ENCODE measurements around the gene BEND3. TPM values are rescaled to one million over a fixed set of nuclear protein-coding genes. Genes with fewer than 3 reads are reported as not detected.

BEND3 gene
- polyA plus RNA-seq, 3 donors = 0.17 to 0.52 (median 0.24) TPM

GRCh38 chr6:107129370-107129925 lies 14.1 kb upstream of the BEND3 start:
- Mint-ChIP-seq H3K36me3 (no peaks in the 10 kb centered on the region), H3K27me3 (ENCODE audit: low read depth in 3 of 3) (peaks cover 2 to 7% (median 6%) of the 10 kb centered on the region in 3 donors), H3K4me3 (no peak overlapping the region), H3K27ac (no peak overlapping the region), H3K4me1 (no peaks in the 10 kb centered on the region), H3K9me3 (no peaks in the 10 kb centered on the region)
- intact Hi-C loops (cut with micrococcal nuclease) = no loop called here
- H3K36me3 ChIP-seq (replicated peaks in 1 of 2; ENCODE audit: control insufficient read depth in 1 of 2, insufficient read depth in 2 of 2, low read length in 2 of 2) = no peaks in the 10 kb centered on the region
- H3K9me3 ChIP-seq (replicated peaks in 1 of 2; ENCODE audit: control insufficient read depth in 1 of 2, insufficient read depth in 1 of 2, low read length in 2 of 2) = no peaks in the 10 kb centered on the region
- no peak for TF ChIP-seq CTCF (IDR thresholded peaks at IDR 0.05)
- no peak overlapping the region for H3K4me3 ChIP-seq (replicated peaks in 1 of 3; ENCODE audit: low read depth in 2 of 3, low read length in 3 of 3)
- no peak overlapping the region for H3K4me2 ChIP-seq (replicated peaks; ENCODE audit: extremely low read depth, low read length, poor library complexity, severe bottlenecking)
- no peaks in the 10 kb centered on the region for H3K27me3 ChIP-seq (ENCODE audit: control insufficient read depth in 2 of 2, insufficient read depth in 2 of 2, low read length in 2 of 2)
- H3K27ac ChIP-seq (ENCODE audit: low read depth in 1 of 2, low read length in 2 of 2) = no peak overlapping the region
- no peak for DNase-seq
- H3K9ac ChIP-seq (ENCODE audit: insufficient read depth, low read length, poor library complexity, severe bottlenecking) = no peak overlapping the region
- H4K20me1 ChIP-seq (ENCODE audit: insufficient read depth, low read length) = no peaks in the 10 kb centered on the region
- H3K79me2 ChIP-seq (ENCODE audit: insufficient read depth, low read length) = no peaks in the 10 kb centered on the region
- no peak overlapping the region for H2AFZ ChIP-seq (ENCODE audit: insufficient read depth, low read depth, low read length, poor library complexity, severe bottlenecking)
- 90% methylated on average over 6 of the region's 9 CpGs for WGBS (ENCODE audit: insufficient coverage)
- H3K4me1 ChIP-seq (ENCODE audit: control insufficient read depth in 1 of 2, insufficient read depth in 2 of 2, low read length in 2 of 2) = no peaks in the 10 kb centered on the region

- H3K27me3 ChIP-seq (ENCODE audit: control insufficient read depth in 2 of 2, insufficient read depth in 2 of 2, low read length in 2 of 2) = no peaks in the 10 kb centered on the region
- H4K20me1 ChIP-seq (ENCODE audit: insufficient read depth, low read length) = no peaks in the 10 kb centered on the region
- 80% methylated on average over 1 of the region's 2 CpGs for WGBS (ENCODE audit: insufficient coverage)
- Mint-ChIP-seq H3K9me3 (no peaks in the 10 kb centered on the region), H3K27ac (no peak overlapping the region), H3K36me3 (no peaks in the 10 kb centered on the region), H3K27me3 (ENCODE audit: low read depth in 3 of 3) (peaks cover 2 to 7% (median 6%) of the 10 kb centered on the region in 3 donors), H3K4me1 (no peaks in the 10 kb centered on the region), H3K4me3 (no peak overlapping the region)
- no peak for TF ChIP-seq CTCF (IDR thresholded peaks at IDR 0.05)
- no peaks in the 10 kb centered on the region for H3K4me1 ChIP-seq (ENCODE audit: control insufficient read depth in 1 of 2, insufficient read depth in 2 of 2, low read length in 2 of 2)
- no peaks in the 10 kb centered on the region for H3K36me3 ChIP-seq (replicated peaks in 1 of 2; ENCODE audit: control insufficient read depth in 1 of 2, insufficient read depth in 2 of 2, low read length in 2 of 2)
- intact Hi-C loops (cut with micrococcal nuclease) = no loop called here
- H3K9ac ChIP-seq (ENCODE audit: insufficient read depth, low read length, poor library complexity, severe bottlenecking) = no peak overlapping the region
- H3K4me2 ChIP-seq (replicated peaks; ENCODE audit: extremely low read depth, low read length, poor library complexity, severe bottlenecking) = no peak overlapping the region
- H3K4me3 ChIP-seq (replicated peaks in 1 of 3; ENCODE audit: low read depth in 2 of 3, low read length in 3 of 3) = no peak overlapping the region
- no peak for DNase-seq
- H3K27ac ChIP-seq (ENCODE audit: low read depth in 1 of 2, low read length in 2 of 2) = no peak overlapping the region
- H3K79me2 ChIP-seq (ENCODE audit: insufficient read depth, low read length) = no peaks in the 10 kb centered on the region
- no peak overlapping the region for H2AFZ ChIP-seq (ENCODE audit: insufficient read depth, low read depth, low read length, poor library complexity, severe bottlenecking)
- H3K9me3 ChIP-seq (replicated peaks in 1 of 2; ENCODE audit: control insufficient read depth in 1 of 2, insufficient read depth in 1 of 2, low read length in 2 of 2) = no peaks in the 10 kb centered on the region
Observed at GRCh38 chr6:107128577-107128976, 13.3 kb upstream of the BEND3 start.
